ENCODE measurements around the gene SPATA6L. TPM values are rescaled to one million over a fixed set of nuclear protein-coding genes. Genes with fewer than 3 reads are reported as not detected.

Gene SPATA6L
- total RNA-seq, 1 experiment from 2014 or later = 2.4 TPM

DNA sequence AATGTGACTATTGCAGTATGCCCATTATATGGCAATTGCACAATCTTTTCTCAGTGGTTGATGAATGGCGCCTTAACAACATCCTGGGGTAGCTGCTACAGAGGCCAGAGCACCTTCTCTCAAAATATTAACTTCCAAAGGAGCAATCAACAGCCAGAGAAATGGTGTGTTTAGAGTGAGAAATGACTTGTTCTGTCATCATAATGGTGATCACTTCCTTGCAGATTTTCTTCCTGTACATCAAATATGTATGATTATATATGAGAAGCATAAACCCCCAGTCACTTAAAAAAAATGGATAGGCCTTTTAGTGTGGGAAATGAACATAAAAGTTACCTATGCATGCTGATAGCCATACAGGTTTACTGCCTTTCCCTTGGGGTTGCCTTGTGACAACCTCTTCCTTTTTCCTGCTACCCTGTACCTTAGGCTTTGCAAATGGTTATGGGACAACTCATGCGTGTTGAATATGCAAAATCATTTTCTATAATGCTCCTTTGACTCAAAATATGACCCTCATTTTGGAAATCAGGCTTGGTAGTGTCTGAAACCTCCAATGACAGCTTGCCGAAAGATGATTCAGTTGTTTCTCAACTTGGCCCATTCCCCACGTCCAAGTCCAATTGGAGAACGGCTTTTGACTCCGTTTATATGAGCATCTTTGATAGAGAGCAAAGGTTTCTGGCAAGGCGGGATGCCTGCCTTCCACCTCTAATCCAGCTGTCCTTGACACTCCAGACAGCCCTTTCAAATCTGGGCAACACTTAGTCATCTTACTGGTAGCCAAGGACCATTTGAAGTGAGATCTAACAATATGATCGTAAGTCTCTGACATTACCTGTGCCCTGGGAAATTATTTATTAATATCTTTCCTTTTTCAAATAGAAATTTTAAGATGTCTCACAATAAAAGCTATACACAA lies 106.8 kb downstream of the SPATA6L start:
- Mint-ChIP-seq H3K27ac (ENCODE audit: unreplicated experiment) (no peak overlapping the region), H3K9me3 (ENCODE audit: unreplicated experiment) (no peaks in the 10 kb centered on the region), H3K4me3 (ENCODE audit: unreplicated experiment) (no peak overlapping the region), H3K4me1 (ENCODE audit: low read depth, unreplicated experiment) (peaks cover under 1% of the 10 kb centered on the region), H3K36me3 (ENCODE audit: insufficient read depth, unreplicated experiment) (peaks cover 13% of the 10 kb centered on the region), H3K27me3 (ENCODE audit: insufficient read depth, unreplicated experiment) (no peaks in the 10 kb centered on the region)
- intact Hi-C loops (cut with micrococcal nuclease; ENCODE audit: unreplicated experiment) = no loop called here
- Histone ChIP-seq H3K4me3 (ENCODE audit: low read depth, low read length) (no peak overlapping the region), H3K9me3 (no peaks in the 10 kb centered on the region), H3K4me1 (no peaks in the 10 kb centered on the region), H3K27me3 (replicated peaks; ENCODE audit: control insufficient read depth, insufficient read depth, low read length) (no peaks in the 10 kb centered on the region), H3K36me3 (ENCODE audit: control insufficient read depth, insufficient read depth, low read length) (no peaks in the 10 kb centered on the region)
- ChIA-PET POLR2A (no interaction called here), CTCF (no interaction called here)
- BruUV-seq (replicated peaks) = no TSS peak
- no peak for DNase-seq
- TF ChIP-seq, protein P1, sequence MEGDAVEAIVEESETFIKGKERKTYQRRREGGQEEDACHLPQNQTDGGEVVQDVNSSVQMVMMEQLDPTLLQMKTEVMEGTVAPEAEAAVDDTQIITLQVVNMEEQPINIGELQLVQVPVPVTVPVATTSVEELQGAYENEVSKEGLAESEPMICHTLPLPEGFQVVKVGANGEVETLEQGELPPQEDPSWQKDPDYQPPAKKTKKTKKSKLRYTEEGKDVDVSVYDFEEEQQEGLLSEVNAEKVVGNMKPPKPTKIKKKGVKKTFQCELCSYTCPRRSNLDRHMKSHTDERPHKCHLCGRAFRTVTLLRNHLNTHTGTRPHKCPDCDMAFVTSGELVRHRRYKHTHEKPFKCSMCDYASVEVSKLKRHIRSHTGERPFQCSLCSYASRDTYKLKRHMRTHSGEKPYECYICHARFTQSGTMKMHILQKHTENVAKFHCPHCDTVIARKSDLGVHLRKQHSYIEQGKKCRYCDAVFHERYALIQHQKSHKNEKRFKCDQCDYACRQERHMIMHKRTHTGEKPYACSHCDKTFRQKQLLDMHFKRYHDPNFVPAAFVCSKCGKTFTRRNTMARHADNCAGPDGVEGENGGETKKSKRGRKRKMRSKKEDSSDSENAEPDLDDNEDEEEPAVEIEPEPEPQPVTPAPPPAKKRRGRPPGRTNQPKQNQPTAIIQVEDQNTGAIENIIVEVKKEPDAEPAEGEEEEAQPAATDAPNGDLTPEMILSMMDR (IDR thresholded peaks at IDR 0.05; ENCODE audit: insufficient read depth in 1 of 2, low read depth in 1 of 2, low read length in 1 of 2, severe bottlenecking in 1 of 2, unreplicated experiment in 1 of 2) = no peak

DNA sequence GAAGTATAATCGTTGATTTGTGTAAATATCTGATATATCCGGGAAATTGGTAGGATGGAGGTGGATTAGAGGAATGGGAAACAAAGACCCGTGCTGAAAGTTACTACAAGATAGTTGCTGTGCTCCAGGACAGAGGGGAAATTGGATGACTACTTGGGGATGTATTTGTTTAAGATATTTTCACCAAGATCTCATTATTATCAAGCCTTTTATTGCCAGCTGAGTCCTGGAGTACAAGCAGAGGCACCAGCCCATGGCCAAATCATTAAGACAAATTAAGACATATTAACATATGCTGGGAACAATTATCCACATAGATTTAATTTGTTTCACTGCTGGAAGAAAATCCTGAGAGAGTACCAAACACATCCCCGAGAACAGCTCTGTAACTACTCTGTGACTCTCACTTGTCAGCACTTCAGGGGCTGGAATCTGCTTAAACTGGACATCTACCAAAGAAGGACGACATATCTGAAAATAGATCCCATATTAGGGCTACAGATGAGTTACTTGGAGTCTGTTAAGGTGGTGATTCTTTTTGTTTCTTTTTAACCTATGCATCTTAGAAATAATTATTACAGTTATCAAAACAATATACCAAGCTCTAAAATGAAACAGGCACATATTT lies 107.8 kb downstream of the SPATA6L start:
- TF ChIP-seq, protein P1 (IDR thresholded peaks at IDR 0.05; ENCODE audit: insufficient read depth in 1 of 2, low read depth in 1 of 2, low read length in 1 of 2, severe bottlenecking in 1 of 2, unreplicated experiment in 1 of 2) = no peak
- no peaks in the 10 kb centered on the region for H3K27me3 Mint-ChIP-seq (ENCODE audit: insufficient read depth, unreplicated experiment)
- H3K36me3 Mint-ChIP-seq (ENCODE audit: insufficient read depth, unreplicated experiment) = peaks cover 20% of the 10 kb centered on the region

DNA sequence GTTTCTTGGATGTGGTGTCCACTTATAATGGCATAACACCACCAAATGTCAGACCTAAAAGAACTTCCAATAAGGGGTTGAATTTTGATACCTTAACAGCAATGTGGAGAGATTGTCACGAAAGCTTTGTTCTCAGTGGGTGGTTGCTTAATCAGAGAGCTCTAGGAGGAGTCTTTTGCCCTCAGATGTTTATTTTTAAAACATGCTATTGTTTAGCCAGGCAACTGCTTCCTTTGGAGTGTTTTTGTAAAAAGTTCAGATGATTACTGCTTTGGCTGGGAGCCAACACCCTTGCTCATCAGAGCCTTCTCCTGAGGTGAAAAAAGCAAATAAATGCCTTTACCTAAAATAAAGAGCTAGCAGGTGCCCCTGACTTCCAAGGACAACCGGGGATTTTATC lies 111.0 kb downstream of the SPATA6L start:
- H3K9me3 ChIP-seq = no peaks in the 10 kb centered on the region
- Mint-ChIP-seq H3K36me3 (ENCODE audit: insufficient read depth, unreplicated experiment) (peaks cover 14% of the 10 kb centered on the region), H3K27ac (ENCODE audit: unreplicated experiment) (no peak overlapping the region), H3K4me1 (ENCODE audit: low read depth, unreplicated experiment) (peaks cover 7% of the 10 kb centered on the region), H3K27me3 (ENCODE audit: insufficient read depth, unreplicated experiment) (no peaks in the 10 kb centered on the region), H3K4me3 (ENCODE audit: unreplicated experiment) (no peak overlapping the region), H3K9me3 (ENCODE audit: unreplicated experiment) (no peaks in the 10 kb centered on the region)
- BruUV-seq (replicated peaks) = no TSS peak
- TF ChIP-seq, protein P1 (IDR thresholded peaks at IDR 0.05; ENCODE audit: insufficient read depth in 1 of 2, low read depth in 1 of 2, low read length in 1 of 2, severe bottlenecking in 1 of 2, unreplicated experiment in 1 of 2) = no peak
- H3K27me3 ChIP-seq (replicated peaks; ENCODE audit: control insufficient read depth, insufficient read depth, low read length) = no peaks in the 10 kb centered on the region
- intact Hi-C loops (cut with micrococcal nuclease; ENCODE audit: unreplicated experiment) = no loop called here
- ChIA-PET CTCF (no interaction called here), POLR2A (no interaction called here)
- H3K36me3 ChIP-seq (ENCODE audit: control insufficient read depth, insufficient read depth, low read length) = no peaks in the 10 kb centered on the region
- H3K4me1 ChIP-seq = peaks cover 5% of the 10 kb centered on the region; the same call in 1 of the 2 replicates
- no peak for DNase-seq
- no peak overlapping the region for H3K4me3 ChIP-seq (ENCODE audit: low read depth, low read length)

More for the DNA sequence above, 107.8 kb downstream of the SPATA6L start:
- no peaks in the 10 kb centered on the region for H3K9me3 ChIP-seq
- Mint-ChIP-seq H3K27ac (ENCODE audit: unreplicated experiment) (no peak overlapping the region), H3K9me3 (ENCODE audit: unreplicated experiment) (no peaks in the 10 kb centered on the region), H3K4me3 (ENCODE audit: unreplicated experiment) (no peak overlapping the region), H3K4me1 (ENCODE audit: low read depth, unreplicated experiment) (peaks cover 7% of the 10 kb centered on the region)
- BruUV-seq (replicated peaks) = no TSS peak
- POLR2A ChIA-PET = no interaction called here
- peaks cover 4% of the 10 kb centered on the region; the same call in 1 of the 2 replicates for H3K4me1 ChIP-seq
- no peak for DNase-seq
- intact Hi-C loops (cut with micrococcal nuclease; ENCODE audit: unreplicated experiment) = no loop called here
- H3K4me3 ChIP-seq (ENCODE audit: low read depth, low read length) = no peak overlapping the region
- CTCF ChIA-PET = no interaction called here
- H3K27me3 ChIP-seq (replicated peaks; ENCODE audit: control insufficient read depth, insufficient read depth, low read length) = no peaks in the 10 kb centered on the region
- no peaks in the 10 kb centered on the region for H3K36me3 ChIP-seq (ENCODE audit: control insufficient read depth, insufficient read depth, low read length)

Data from Caco-2 (cell line).